H1 (cell line): Measurements from ENCODE around the gene RSPO3. TPM values are rescaled to one million over a fixed set of nuclear protein-coding genes. Genes with fewer than 3 reads are reported as not detected.

Experiments used
- ATF2 ChIP-seq: IDR thresholded peaks from 2 replicates; pipeline ENCODE4 v1.6.1; 2012; ENCODE audit warnings: low read length, inconsistent platforms
- BCL11A ChIP-seq, 2 experiments: IDR thresholded peaks; one replicate each; pipeline ENCODE4 v1.6.1; 2011; ENCODE audit warnings: low read depth in 2 of 2, low read length in 2 of 2, mild to moderate bottlenecking in 2 of 2
- KDM4A ChIP-seq: IDR thresholded peaks from one replicate; pipeline ENCODE4 v1.7.1; 2012; ENCODE audit warnings: low read depth, mild to moderate bottlenecking, moderate library complexity, low read length, inconsistent platforms; ENCODE audit not compliant: severe bottlenecking
- RFX5 ChIP-seq: IDR thresholded peaks from 2 replicates; pipeline ENCODE4 v1.6.1; 2011; ENCODE audit warnings: low read depth, low read length, improper control_type of control experiment, borderline replicate concordance
- SIN3A ChIP-seq, 2 experiments: IDR thresholded peaks in 1 of 2; conservative IDR thresholded peaks in 1 of 2; 2 replicates each; pipeline ENCODE4 v1.6.1; 2011 to 2012; ENCODE audit warnings: low read length in 2 of 2, improper control_type of control experiment in 1 of 2, low read depth in 1 of 2, mild to moderate bottlenecking in 1 of 2
- polyA plus RNA-seq, 7 experiments: library from polyadenylated mRNA; depleted of rRNA in 3 of 7; stranded (reverse) in 5 of 7; unstranded in 2 of 7; fragments of >200 nt in 5 of 7; fragments of 200-250 nt in 2 of 7; gene quantifications; 1 replicate in 5 of 7; 2 replicates in 1 of 7; 4 replicates in 1 of 7; pipeline versions ENCODE4 v1.2.1 to v1.2.3, GENCODE V29; 2011 to 2013; ENCODE audit warnings: missing spikeins in 2 of 7, mixed read lengths in 2 of 7
- total RNA-seq: library from RNA; stranded (reverse); fragmentation: NEBNext Ultra II Directional; extraction: Animal tissue kit (Norgen Biotek cat#: 25700); gene quantifications from 2 replicates; pipeline ENCODE4 v1.2.1, GENCODE V29; 2021
- TF ChIP-seq, protein P1 (sequence below): IDR thresholded peaks from 2 replicates; pipeline ENCODE4 v1.6.1; 2012; ENCODE audit warnings: inconsistent platforms
- TF ChIP-seq, protein P2 (sequence below): IDR thresholded peaks from 2 replicates; pipeline ENCODE4 v1.6.1; 2011; ENCODE audit warnings: low read depth, mild to moderate bottlenecking, low read length; ENCODE audit not compliant: insufficient read depth

RSPO3 gene
- total and polyA plus RNA-seq, 2 of the 8 experiments (the other 6 are each of a cell fraction or from before 2014, with no cell fraction given) = not detected

- TF ChIP-seq SIN3A (conservative IDR thresholded peaks at IDR 0.05 in 1 of 2, IDR thresholded peaks at IDR 0.05 in 1 of 2; ENCODE audit: low read depth in 1 of 2, low read length in 2 of 2) (0 out of 4 replicates have a peak, but pooled peaks of 1 of the 2 experiments have one; percentile 28), KDM4A (peak; percentile 66), BCL11A (IDR thresholded peaks at IDR 0.05; ENCODE audit: low read depth in 2 of 2, low read length in 2 of 2) (no peak), ATF2 (no peak), RFX5 (no peak)
- TF ChIP-seq, protein P1, sequence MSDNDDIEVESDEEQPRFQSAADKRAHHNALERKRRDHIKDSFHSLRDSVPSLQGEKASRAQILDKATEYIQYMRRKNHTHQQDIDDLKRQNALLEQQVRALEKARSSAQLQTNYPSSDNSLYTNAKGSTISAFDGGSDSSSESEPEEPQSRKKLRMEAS = peak; percentile 3; the same call in 1 of the 2 replicates
- TF ChIP-seq, protein P2, sequence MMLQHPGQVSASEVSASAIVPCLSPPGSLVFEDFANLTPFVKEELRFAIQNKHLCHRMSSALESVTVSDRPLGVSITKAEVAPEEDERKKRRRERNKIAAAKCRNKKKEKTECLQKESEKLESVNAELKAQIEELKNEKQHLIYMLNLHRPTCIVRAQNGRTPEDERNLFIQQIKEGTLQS = no peak
Observed at GRCh38 chr6:127119102-127120022, 891 bp downstream of the RSPO3 start (continued).
